Stomach (tissue), 9 donors: ENCODE measurements around the gene FAR1. TPM values are rescaled to one million over a fixed set of nuclear protein-coding genes. Genes with fewer than 3 reads are reported as not detected.
"Not testable (repeated sequence)": the region's sequence is repeated elsewhere in the genome, so short reads cannot be mapped to it uniquely, and the experiment has no call there.

Source experiments
- DNase-seq, 2 donors: peaks; one replicate each; pipeline versions ENCODE4 v3.0.0 to v3.0.0-alpha.2; 2013 to 2019
- H3K27ac ChIP-seq, 5 donors: fragments of 200-600 bp in 4 of 5; sonication (generic) in 4 of 5; one replicate each; pipeline ENCODE4 v1.5.1; 2013 to 2019; ENCODE audit warnings: mild to moderate bottlenecking in 1 of 5, moderate library complexity in 1 of 5
- H3K27me3 ChIP-seq, 3 donors: fragments of 200-600 bp; sonication (generic); one replicate each; pipeline ENCODE4 v1.5.1; 2017 to 2019; ENCODE audit warnings: mixed run types in 1 of 3
- H3K36me3 ChIP-seq, 4 donors: fragments of 200-600 bp; sonication (generic); 1 replicate in 3 of 4; 2 replicates in 1 of 4; pipeline ENCODE4 v1.5.1; 2016 to 2019
- H3K4me1 ChIP-seq, 4 donors: fragments of 200-600 bp; sonication (generic); one replicate each; pipeline ENCODE4 v1.5.1; 2016 to 2019
- H3K4me3 ChIP-seq, 4 donors: fragments of 200-600 bp; sonication (generic) in 3 of 4; one replicate each; pipeline ENCODE4 v1.5.1; 2016 to 2019; ENCODE audit warnings: mild to moderate bottlenecking in 1 of 4
- H3K9me3 ChIP-seq, 4 donors: fragments of 200-600 bp; sonication (generic); one replicate each; pipeline ENCODE4 v1.5.1; 2016 to 2019
- EP300 ChIP-seq: sonication (generic); formaldehyde crosslinking; IDR thresholded peaks from one replicate; pipeline ENCODE4 v1.6.1; 2017; ENCODE audit warnings: antibody characterized with exemption
- POLR2A ChIP-seq, 4 donors: fragments of 450-650 bp; IDR thresholded peaks; one replicate each; pipeline ENCODE4 v1.6.1; 2016; ENCODE audit warnings: antibody characterized with exemption in 4 of 4, control low read depth in 2 of 4, mild to moderate bottlenecking in 1 of 4, moderate library complexity in 1 of 4
- POLR2AphosphoS5 ChIP-seq, 3 donors: sonication (generic); formaldehyde crosslinking; IDR thresholded peaks; one replicate each; pipeline ENCODE4 v1.6.1; 2016; ENCODE audit warnings: antibody characterized with exemption in 3 of 3
- WGBS, 5 donors: extraction: QIAGEN DNeasy Blood & Tissue Kit in 3 of 5; methylation state at CpG; one replicate each; pipeline versions ENCODE4 v1.1.5 to v1.1.7; 2013 to 2018; 5-methylcytosine and 5-hydroxymethylcytosine counted together
- intact Hi-C: fragments of 100-400 bp; cut with DNase I; formaldehyde crosslinking; loops from one replicate; pipeline ENCODE4 v1.15.1; 2023; ENCODE audit warnings: low total_unique reads
- polyA plus RNA-seq, 3 donors: library from polyadenylated mRNA; stranded (reverse); fragments of 200-250 nt; gene quantifications; one replicate each; pipeline ENCODE4 v1.2.3, GENCODE V29; 2013
- total RNA-seq, 5 donors: library from RNA; depleted of rRNA; stranded (reverse); fragments of >200 nt; gene quantifications; one replicate each; pipeline versions ENCODE4 v1.1.0 to v1.2.3, GENCODE V29; 2014 to 2016
- TF ChIP-seq, protein P1 (sequence below), 7 experiments: fragments of 450-650 bp in 4 of 7; fragments of 200-600 bp in 3 of 7; sonication (generic) in 3 of 7; IDR thresholded peaks; one replicate each; pipeline ENCODE4 v1.5.1; 2016 to 2019; ENCODE audit warnings: antibody characterized with exemption in 7 of 7, control low read depth in 2 of 7, mild to moderate bottlenecking in 1 of 7
- donor health status: healthy with polysubstance abuse.
- donor health status: Bipolar disorder and iron deficiency.
- donor health status: healthy.

Gene FAR1
- total and polyA plus RNA-seq, 8 donors, result 27.0 to 374 (median 90.7) TPM

DNA sequence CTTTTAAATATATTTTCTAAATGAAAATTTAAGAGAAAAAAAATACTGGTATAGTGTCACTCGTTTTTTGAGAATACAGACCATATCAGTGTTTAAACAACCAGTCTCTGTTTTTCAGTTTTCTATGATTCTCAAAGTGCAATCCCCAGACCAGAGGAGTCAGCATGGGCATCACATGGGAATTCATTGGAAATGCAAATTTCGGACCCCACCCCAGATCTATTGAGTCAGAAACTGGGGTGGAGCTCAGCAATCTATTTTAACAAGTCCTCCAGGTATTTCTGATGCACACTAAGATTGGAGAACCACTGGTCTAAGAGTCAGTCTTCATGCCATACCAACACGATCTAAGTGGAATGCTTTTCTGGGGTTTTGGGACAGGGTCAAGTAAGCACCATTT lies 66.1 kb downstream of the FAR1 start:
- 88 to 93% (median 92%) methylated on average over 3 of the region's 3 CpGs for WGBS, 5 donors

DNA sequence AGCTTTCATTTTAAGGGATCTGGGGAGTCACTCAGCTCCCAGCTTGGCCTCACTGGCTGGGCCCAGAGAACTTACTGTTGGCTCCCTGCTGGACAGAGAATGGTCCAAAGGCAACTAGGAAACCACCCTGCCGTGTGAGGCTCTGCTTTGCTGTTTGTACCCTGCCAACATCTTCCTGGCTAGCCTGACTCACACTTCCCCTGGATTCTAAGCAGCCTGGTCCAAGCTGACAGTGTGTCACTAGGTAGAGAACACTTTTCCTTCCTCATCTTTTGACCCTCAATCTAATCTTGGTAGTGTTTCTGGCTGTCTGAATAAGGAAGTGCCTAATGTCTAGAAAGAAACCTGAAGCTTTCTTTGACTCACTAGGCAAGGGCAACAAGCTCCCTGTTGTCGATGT lies 76.7 kb downstream of the FAR1 start:
- Histone ChIP-seq H3K4me1 (peaks cover 0 to 4% (median 1%) of the 10 kb centered on the region in 4 donors), H3K4me3 (no peak overlapping the region), H3K27ac (no peak overlapping the region), H3K9me3 (no peaks in the 10 kb centered on the region), H3K27me3 (peaks cover 0 to 6% (median 0%) of the 10 kb centered on the region in 3 donors), H3K36me3 (no peaks in the 10 kb centered on the region)
- intact Hi-C loops, result no loop called here
- no peak for DNase-seq
- WGBS, 5 donors, result 45 to 72% (median 61%) methylated on average over 2 of the region's 2 CpGs
- TF ChIP-seq EP300, result no peak
- TF ChIP-seq POLR2A (IDR thresholded peaks at IDR 0.05), result no peak
- TF ChIP-seq, protein P1, sequence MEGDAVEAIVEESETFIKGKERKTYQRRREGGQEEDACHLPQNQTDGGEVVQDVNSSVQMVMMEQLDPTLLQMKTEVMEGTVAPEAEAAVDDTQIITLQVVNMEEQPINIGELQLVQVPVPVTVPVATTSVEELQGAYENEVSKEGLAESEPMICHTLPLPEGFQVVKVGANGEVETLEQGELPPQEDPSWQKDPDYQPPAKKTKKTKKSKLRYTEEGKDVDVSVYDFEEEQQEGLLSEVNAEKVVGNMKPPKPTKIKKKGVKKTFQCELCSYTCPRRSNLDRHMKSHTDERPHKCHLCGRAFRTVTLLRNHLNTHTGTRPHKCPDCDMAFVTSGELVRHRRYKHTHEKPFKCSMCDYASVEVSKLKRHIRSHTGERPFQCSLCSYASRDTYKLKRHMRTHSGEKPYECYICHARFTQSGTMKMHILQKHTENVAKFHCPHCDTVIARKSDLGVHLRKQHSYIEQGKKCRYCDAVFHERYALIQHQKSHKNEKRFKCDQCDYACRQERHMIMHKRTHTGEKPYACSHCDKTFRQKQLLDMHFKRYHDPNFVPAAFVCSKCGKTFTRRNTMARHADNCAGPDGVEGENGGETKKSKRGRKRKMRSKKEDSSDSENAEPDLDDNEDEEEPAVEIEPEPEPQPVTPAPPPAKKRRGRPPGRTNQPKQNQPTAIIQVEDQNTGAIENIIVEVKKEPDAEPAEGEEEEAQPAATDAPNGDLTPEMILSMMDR (IDR thresholded peaks at IDR 0.05), result no peak
- no peak for TF ChIP-seq POLR2AphosphoS5 (IDR thresholded peaks at IDR 0.05)

More for the DNA sequence above, 66.1 kb downstream of the FAR1 start:
- Histone ChIP-seq H3K27ac (no peak overlapping the region), H3K27me3 (no peaks in the 10 kb centered on the region), H3K4me1 (peaks cover 0 to 12% (median 0%) of the 10 kb centered on the region in 4 donors), H3K9me3 (no peaks in the 10 kb centered on the region), H3K36me3 (peaks cover 0 to 15% (median 3%) of the 10 kb centered on the region in 4 donors), H3K4me3 (no peak overlapping the region)
- no peak for TF ChIP-seq POLR2AphosphoS5 (IDR thresholded peaks at IDR 0.05)
- TF ChIP-seq, protein P1 (IDR thresholded peaks at IDR 0.05), result no peak
- no peak for TF ChIP-seq EP300
- TF ChIP-seq POLR2A (IDR thresholded peaks at IDR 0.05), result no peak
- intact Hi-C loops, result no loop called here
- no peak for DNase-seq

DNA sequence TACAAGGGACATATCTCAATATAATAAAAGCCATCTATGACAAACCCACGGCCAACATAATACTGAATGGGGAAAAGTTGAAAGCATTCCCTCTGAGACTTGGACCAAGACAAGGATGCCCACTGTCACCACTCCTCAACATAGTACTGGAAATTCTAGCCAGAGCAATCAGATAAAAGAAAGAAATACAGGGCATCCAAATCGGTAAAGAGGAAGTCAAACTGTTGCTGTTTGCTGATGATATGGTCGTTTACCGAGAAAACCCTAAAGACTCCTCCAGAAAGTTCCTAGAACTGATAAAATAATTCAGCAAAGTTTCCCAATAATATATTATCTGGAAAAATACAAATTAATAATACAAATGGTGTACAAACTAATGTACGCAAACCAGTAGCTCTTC lies 84.8 kb downstream of the FAR1 start:
- H3K4me1 ChIP-seq, H3K4me3 ChIP-seq, H3K9me3 ChIP-seq, H3K27me3 ChIP-seq, H3K27ac ChIP-seq, intact Hi-C loops, DNase-seq, H3K36me3 ChIP-seq: not testable (repeated sequence)
- WGBS, 5 donors, result 76 to 85% (median 84%) methylated on average over 5 of the region's 5 CpGs

DNA sequence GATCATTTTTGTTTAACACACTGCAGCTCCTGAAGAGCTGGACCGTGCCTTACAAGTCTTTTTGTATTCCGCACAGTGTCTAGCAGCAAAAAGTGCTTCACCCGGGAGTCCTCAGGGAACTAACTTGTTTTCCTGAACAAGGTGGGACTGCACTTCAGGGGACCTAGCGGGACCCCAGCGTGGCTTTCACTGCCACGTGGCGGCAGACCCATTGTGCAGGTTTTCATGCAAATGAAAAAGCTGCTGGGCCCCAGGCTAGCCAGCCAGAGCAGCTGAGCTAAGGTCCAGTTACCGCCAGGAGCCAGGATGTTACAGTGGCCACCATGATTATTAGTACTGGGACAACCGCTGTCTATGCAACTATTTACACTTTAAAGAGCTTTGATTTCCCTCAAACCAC lies 90.6 kb downstream of the FAR1 start:
- intact Hi-C loops, result no loop called here
- 85 to 93% (median 91%) methylated on average over 9 of the region's 9 CpGs for WGBS, 5 donors

DNA sequence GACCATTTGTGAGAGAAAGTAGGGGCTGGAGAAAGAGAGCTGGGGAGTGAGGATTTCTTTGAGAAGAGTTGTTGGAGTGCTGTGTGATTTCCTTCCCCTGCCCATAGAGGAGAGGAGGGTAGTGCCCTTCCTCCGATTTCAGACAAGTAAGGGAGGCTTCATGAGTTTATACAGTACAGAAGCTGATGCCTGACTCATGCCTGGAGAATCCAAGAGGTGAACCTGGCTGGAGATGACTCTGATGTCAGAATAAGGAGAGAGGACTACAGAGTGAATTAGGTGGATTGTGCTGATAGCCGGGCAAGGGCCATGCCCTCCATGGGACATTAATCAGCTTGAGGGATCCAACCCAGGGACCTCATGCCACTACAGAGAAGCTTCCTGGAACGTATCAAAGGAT lies 91.6 kb downstream of the FAR1 start:
- Histone ChIP-seq H3K4me1 (no peaks in the 10 kb centered on the region), H3K36me3 (no peaks in the 10 kb centered on the region), H3K27ac (no peak overlapping the region), H3K4me3 (no peak overlapping the region), H3K27me3 (no peaks in the 10 kb centered on the region), H3K9me3 (no peaks in the 10 kb centered on the region)
- no peak for DNase-seq
- TF ChIP-seq EP300 (no peak), POLR2AphosphoS5 (IDR thresholded peaks at IDR 0.05) (no peak)
- 67 to 90% (median 83%) methylated on average over 3 of the region's 3 CpGs for WGBS, 5 donors
- intact Hi-C loops, result no loop called here

More for the DNA sequence above, 90.6 kb downstream of the FAR1 start:
- no peaks in the 10 kb centered on the region for H3K4me1 ChIP-seq
- no peak overlapping the region for H3K4me3 ChIP-seq
- no peak for DNase-seq
- no peak for TF ChIP-seq POLR2A (IDR thresholded peaks at IDR 0.05)
- TF ChIP-seq EP300, result no peak
- TF ChIP-seq, protein P1 (IDR thresholded peaks at IDR 0.05), result no peak
- TF ChIP-seq POLR2AphosphoS5 (IDR thresholded peaks at IDR 0.05), result no peak
- no peaks in the 10 kb centered on the region for H3K27me3 ChIP-seq
- no peaks in the 10 kb centered on the region for H3K9me3 ChIP-seq
- no peak overlapping the region for H3K27ac ChIP-seq
- no peaks in the 10 kb centered on the region for H3K36me3 ChIP-seq
